Activated naive CD8-positive, alpha-beta T cell treated with anti-CD3 and anti-CD28 coated beads, Interleukin-2, amount 50 U/mL, for 24 hours (primary cell): Measurements from ENCODE around the gene SLC35F3.

Experiments
- ATAC-seq: fragments of 150-1000 bp; cut with Tn5 transposase; one replicate; pipeline ENCODE4 v1.10.0; 2021
- DNase-seq: peaks from one replicate; pipeline ENCODE4 v3.0.0; 2021
- H3K27ac Mint-ChIP-seq: one replicate; pipeline ENCODE4 v1.8.0; 2021; ENCODE audit warnings: mild to moderate bottlenecking, mixed read lengths
- H3K27me3 Mint-ChIP-seq: one replicate; pipeline ENCODE4 v1.8.0; 2021; ENCODE audit warnings: mixed read lengths
- H3K36me3 Mint-ChIP-seq: one replicate; pipeline ENCODE4 v1.8.0; 2021; ENCODE audit warnings: low read depth, mixed read lengths
- H3K4me1 Mint-ChIP-seq: one replicate; pipeline ENCODE4 v1.8.0; 2021; ENCODE audit warnings: mixed read lengths
- H3K4me3 Mint-ChIP-seq: one replicate; pipeline ENCODE4 v1.8.0; 2021; ENCODE audit warnings: mild to moderate bottlenecking, moderate library complexity, mixed read lengths
- H3K9me3 Mint-ChIP-seq: one replicate; pipeline ENCODE4 v1.8.0; 2021; ENCODE audit warnings: mixed read lengths

The SLC35F3 gene

DNA sequence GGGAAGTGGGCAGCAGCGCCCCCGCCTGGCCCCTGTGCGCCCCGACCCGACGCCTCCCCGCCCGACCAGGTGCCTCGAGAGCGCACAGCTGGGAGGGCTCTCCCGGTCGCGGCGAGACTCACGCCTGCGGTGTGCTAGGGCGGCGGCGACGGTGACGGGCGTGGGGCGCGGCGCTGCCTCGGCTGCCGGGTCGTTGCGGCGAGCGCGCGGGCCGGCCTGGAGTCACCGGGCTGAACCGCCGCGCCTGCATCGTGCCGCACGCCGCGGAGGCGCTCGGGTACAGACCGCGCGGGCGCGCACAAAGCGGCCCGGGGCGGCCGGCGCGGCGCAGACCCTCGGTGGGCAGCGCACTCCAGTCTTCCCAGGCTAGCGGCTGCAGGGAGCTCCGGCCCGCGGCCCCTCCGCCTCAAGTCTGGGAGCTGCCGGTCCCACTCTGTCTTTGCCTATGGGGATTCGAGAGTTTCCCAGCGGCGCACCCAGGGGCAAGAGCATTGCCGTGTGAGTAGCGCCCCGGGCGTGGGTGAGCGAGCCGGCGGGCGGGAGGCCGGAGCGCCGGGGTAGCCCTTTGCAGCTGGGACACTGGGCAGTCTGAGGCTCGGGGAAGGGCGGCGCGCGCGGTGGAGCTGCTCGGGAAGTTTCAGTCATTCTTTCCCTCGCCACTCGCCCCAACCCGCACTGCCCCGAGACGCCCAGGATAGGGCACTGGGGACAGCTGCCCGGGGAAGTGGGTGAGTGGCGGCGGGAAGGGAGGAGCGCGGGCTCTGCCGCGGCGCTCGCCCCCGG lies at the start of gene SLC35F3:
Gene SLC35F3, plus strand, starts transcription at position 44 of the 783 bp plus-strand sequence.
- ATAC-seq (no peak), DNase-seq (peak; percentile 7)
- no peaks in the 10 kb centered on the region for H3K9me3 Mint-ChIP-seq
- peaks cover 45% of the 10 kb centered on the region for H3K27me3 Mint-ChIP-seq
- H3K4me1 Mint-ChIP-seq, result peaks cover 2% of the 10 kb centered on the region
- H3K27ac Mint-ChIP-seq, result no peak within 1 kb of the TSS
- no peak within 1 kb of the TSS for H3K4me3 Mint-ChIP-seq
- peaks cover 2% of the 10 kb centered on the region for H3K36me3 Mint-ChIP-seq

- H3K27ac Mint-ChIP-seq, result no peak overlapping the region
- H3K4me3 Mint-ChIP-seq, result no peak overlapping the region
- no peaks in the 10 kb centered on the region for H3K27me3 Mint-ChIP-seq
- ATAC-seq (no peak), DNase-seq (no peak)
- H3K36me3 Mint-ChIP-seq, result no peaks in the 10 kb centered on the region
- no peaks in the 10 kb centered on the region for H3K4me1 Mint-ChIP-seq
- H3K9me3 Mint-ChIP-seq, result peaks cover 5% of the 10 kb centered on the region
These were observed 45.0 kb upstream of the SLC35F3 start for GRCh38 chr1:233859446-233859845.

DNA sequence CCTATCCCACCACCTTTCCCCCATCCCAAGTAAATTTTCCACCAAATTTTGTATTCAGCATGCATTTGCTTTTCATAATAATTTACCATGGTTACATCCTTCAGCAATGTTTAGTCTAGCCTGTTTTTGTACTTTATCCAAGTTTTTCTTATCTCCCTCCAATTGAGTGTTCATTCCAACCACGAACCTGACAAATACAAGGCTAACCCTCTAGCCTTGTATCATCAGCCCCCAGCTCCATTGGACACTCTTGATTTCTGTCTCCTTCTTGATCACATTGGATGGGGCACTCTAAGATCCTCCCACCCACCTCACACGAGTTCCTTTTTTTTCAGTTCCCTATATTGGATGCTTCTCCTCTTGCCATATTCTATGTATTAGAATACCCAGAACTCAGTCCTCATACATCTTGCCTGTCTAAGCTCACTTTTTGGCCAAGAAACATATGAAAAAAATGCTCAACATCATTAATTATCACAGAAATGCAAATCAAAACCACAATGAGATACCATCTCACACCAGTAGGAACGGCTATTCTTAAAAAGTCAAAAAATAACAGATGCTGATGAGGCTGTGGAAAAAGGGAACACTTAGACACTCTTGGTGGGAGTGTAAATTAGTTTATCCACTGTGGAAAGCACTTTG lies 40.5 kb upstream of the SLC35F3 start:
- H3K27me3 Mint-ChIP-seq, result no peaks in the 10 kb centered on the region
- no peaks in the 10 kb centered on the region for H3K36me3 Mint-ChIP-seq
- peaks cover 19% of the 10 kb centered on the region for H3K9me3 Mint-ChIP-seq
- no peak overlapping the region for H3K4me3 Mint-ChIP-seq
- H3K27ac Mint-ChIP-seq, result no peak overlapping the region
- H3K4me1 Mint-ChIP-seq, result no peaks in the 10 kb centered on the region
- no peak for ATAC-seq
- DNase-seq, result no peak

- DNase-seq, result no peak
- H3K27ac Mint-ChIP-seq, result no peak overlapping the region
- no peak overlapping the region for H3K4me3 Mint-ChIP-seq
- H3K9me3 Mint-ChIP-seq, result peaks cover 22% of the 10 kb centered on the region
- ATAC-seq, result no peak
- no peaks in the 10 kb centered on the region for H3K27me3 Mint-ChIP-seq
- H3K36me3 Mint-ChIP-seq, result no peaks in the 10 kb centered on the region
- no peaks in the 10 kb centered on the region for H3K4me1 Mint-ChIP-seq
These were observed 39.9 kb upstream of the SLC35F3 start for GRCh38 chr1:233864578-233864977.

DNA sequence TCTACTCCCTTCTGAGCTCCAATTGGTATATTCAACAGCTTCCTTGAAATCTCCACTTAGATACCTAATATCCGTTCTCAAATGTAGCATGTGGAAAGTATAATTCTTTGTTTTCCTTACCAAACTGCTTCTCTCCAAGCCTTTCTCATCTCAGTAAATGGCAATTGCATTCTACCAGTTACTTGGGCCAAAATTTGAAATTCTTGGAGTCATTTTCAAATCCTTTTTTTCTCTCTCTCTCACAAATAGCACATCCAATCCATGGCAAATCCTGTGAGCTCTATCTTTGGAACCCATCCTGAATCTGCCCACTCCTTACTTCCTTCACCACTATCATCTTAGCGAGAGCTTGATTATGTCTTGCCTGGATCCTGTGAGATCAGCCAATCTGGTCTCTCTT lies 39.3 kb upstream of the SLC35F3 start:
- H3K27ac Mint-ChIP-seq, result no peak overlapping the region
- H3K36me3 Mint-ChIP-seq, result no peaks in the 10 kb centered on the region

GRCh38 chr1:233865902-233866301 lies 38.6 kb upstream of the SLC35F3 start:
- Mint-ChIP-seq H3K4me3 (no peak overlapping the region), H3K27me3 (peaks cover 2% of the 10 kb centered on the region), H3K27ac (no peak overlapping the region), H3K9me3 (peaks cover 22% of the 10 kb centered on the region), H3K4me1 (no peaks in the 10 kb centered on the region), H3K36me3 (no peaks in the 10 kb centered on the region)
- no peak for ATAC-seq
- DNase-seq, result no peak

More for the DNA sequence above, 39.3 kb upstream of the SLC35F3 start:
- Mint-ChIP-seq H3K4me1 (no peaks in the 10 kb centered on the region), H3K9me3 (peaks cover 22% of the 10 kb centered on the region), H3K4me3 (no peak overlapping the region), H3K27me3 (peaks cover 2% of the 10 kb centered on the region)
- no peak for DNase-seq
- ATAC-seq, result no peak

DNA sequence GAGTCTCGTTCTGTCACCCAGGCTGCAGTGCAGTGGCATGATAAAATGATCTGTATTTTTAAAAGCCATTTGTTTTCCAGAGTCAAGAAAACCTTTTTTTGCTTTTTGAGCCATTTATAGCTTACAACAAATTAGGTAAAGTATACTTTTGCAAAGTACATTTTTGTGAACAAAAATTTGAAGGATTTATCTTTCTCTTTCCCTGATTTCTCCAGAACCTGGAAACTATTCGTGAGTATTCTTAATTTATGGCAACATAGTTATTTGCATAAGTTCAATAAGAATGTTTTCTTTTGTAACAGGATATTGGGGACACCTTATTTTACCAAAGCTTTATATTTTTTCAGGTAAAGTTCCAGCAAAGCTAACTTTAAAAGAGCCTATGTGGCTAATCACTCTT lies 37.4 kb upstream of the SLC35F3 start:
- Mint-ChIP-seq H3K27me3 (peaks cover 2% of the 10 kb centered on the region), H3K36me3 (no peaks in the 10 kb centered on the region), H3K27ac (no peak overlapping the region)

DNA sequence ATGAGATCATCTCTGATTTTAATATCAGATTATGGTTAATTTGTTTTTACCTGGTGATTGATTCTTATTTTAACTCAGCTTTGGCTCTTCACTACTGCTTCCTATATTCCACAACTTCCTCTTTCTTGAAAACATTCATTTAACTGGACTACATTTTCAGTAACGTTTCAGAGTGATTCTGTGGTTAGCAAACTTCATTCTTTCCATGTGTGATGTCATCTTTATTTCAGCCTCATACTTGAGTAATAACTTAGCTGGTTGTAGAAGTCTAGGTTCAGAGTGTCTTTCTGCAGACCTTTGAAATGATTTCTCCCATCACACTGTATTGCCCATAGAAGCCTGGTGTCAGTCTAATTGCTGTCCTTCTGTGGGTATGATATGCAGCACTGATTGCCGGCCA lies 36.0 kb upstream of the SLC35F3 start:
- peaks cover 22% of the 10 kb centered on the region for H3K9me3 Mint-ChIP-seq
- H3K27ac Mint-ChIP-seq, result no peak overlapping the region
- no peak overlapping the region for H3K4me3 Mint-ChIP-seq
- no peaks in the 10 kb centered on the region for H3K4me1 Mint-ChIP-seq
- ATAC-seq (peak; percentile 24), DNase-seq (no peak)
- H3K36me3 Mint-ChIP-seq, result no peaks in the 10 kb centered on the region
- peaks cover 5% of the 10 kb centered on the region for H3K27me3 Mint-ChIP-seq

More for the DNA sequence above, 37.4 kb upstream of the SLC35F3 start:
- peaks cover 22% of the 10 kb centered on the region for H3K9me3 Mint-ChIP-seq
- H3K4me3 Mint-ChIP-seq, result no peak overlapping the region
- DNase-seq, result no peak
- no peak for ATAC-seq
- no peaks in the 10 kb centered on the region for H3K4me1 Mint-ChIP-seq

GRCh38 chr1:233869680-233870079 lies 34.8 kb upstream of the SLC35F3 start:
- H3K36me3 Mint-ChIP-seq, result no peaks in the 10 kb centered on the region
- DNase-seq, result no peak
- H3K27ac Mint-ChIP-seq, result no peak overlapping the region
- no peak for ATAC-seq
- peaks cover 7% of the 10 kb centered on the region for H3K27me3 Mint-ChIP-seq
- H3K9me3 Mint-ChIP-seq, result peaks cover 17% of the 10 kb centered on the region
- no peaks in the 10 kb centered on the region for H3K4me1 Mint-ChIP-seq
- no peak overlapping the region for H3K4me3 Mint-ChIP-seq

DNA sequence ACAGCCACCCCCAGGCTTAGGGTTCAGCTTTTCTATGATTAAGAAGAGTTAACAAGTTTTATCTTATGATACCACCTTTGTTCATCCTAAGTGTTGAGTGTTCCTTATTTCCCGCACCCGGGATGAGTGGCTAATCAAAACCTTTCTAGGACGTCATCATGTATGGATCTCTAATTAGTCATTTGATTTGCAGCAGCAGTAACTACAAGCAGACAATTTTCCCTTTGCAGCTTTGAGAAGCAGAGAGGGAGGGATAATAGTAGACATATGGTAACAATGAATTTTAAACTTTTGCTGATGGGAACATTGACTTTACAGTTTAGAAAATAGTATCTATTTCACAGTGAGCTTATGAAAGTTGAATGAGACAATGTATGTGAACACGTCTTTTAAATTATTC lies 30.8 kb upstream of the SLC35F3 start:
- Mint-ChIP-seq H3K9me3 (peaks cover 3% of the 10 kb centered on the region), H3K4me3 (no peak overlapping the region), H3K4me1 (no peaks in the 10 kb centered on the region)

GRCh38 chr1:233879841-233880240 lies 24.6 kb upstream of the SLC35F3 start:
- Mint-ChIP-seq H3K4me1 (no peaks in the 10 kb centered on the region), H3K27me3 (peaks cover 3% of the 10 kb centered on the region), H3K36me3 (no peaks in the 10 kb centered on the region), H3K27ac (no peak overlapping the region), H3K9me3 (peaks cover 9% of the 10 kb centered on the region), H3K4me3 (no peak overlapping the region)
- DNase-seq (no peak), ATAC-seq (no peak)

More for the DNA sequence above, 30.8 kb upstream of the SLC35F3 start:
- ATAC-seq, result no peak
- peaks cover 7% of the 10 kb centered on the region for H3K27me3 Mint-ChIP-seq
- no peak overlapping the region for H3K27ac Mint-ChIP-seq
- no peaks in the 10 kb centered on the region for H3K36me3 Mint-ChIP-seq
- DNase-seq, result no peak

- ATAC-seq, result no peak
- Mint-ChIP-seq H3K4me1 (no peaks in the 10 kb centered on the region), H3K27ac (no peak overlapping the region), H3K4me3 (no peak overlapping the region), H3K27me3 (peaks cover 7% of the 10 kb centered on the region), H3K36me3 (no peaks in the 10 kb centered on the region), H3K9me3 (peaks cover 21% of the 10 kb centered on the region)
- no peak for DNase-seq
These were observed 20.8 kb upstream of the SLC35F3 start for GRCh38 chr1:233883671-233884070.

DNA sequence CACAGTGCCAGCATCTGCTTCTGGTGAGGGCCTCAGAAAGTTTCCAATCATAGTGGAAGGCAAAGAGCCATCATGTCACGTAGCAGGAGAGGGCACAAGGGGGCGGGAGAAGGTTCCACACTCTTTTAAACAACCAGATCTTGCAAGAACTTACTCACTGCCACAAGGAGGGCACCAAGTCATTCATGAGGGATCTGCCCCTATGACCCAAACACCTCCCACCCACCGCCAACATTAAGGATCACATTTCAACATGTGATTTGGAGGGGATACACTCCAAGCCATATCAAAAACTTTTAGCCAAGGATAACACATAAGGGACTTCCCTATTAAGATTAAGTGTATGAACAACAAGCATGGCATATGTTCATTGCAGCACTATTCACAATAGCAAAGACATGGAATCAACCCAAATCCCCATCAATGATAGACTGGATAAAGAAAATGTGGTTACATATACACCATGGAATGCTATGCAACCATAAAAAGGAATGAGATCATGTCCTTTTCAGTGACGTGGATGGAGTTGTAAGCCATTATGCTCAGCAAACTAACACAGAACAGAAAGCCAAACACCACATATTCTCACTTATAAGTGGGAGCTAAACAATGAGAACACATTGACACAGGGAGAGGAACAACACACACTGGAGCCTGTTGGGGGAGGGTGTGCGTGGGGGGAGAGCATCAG lies 19.9 kb upstream of the SLC35F3 start:
- ATAC-seq, result no peak
- DNase-seq, result no peak
- Mint-ChIP-seq H3K9me3 (peaks cover 30% of the 10 kb centered on the region), H3K27ac (no peak overlapping the region), H3K4me1 (no peaks in the 10 kb centered on the region), H3K36me3 (peaks cover 2% of the 10 kb centered on the region), H3K27me3 (peaks cover 7% of the 10 kb centered on the region), H3K4me3 (no peak overlapping the region)

DNA sequence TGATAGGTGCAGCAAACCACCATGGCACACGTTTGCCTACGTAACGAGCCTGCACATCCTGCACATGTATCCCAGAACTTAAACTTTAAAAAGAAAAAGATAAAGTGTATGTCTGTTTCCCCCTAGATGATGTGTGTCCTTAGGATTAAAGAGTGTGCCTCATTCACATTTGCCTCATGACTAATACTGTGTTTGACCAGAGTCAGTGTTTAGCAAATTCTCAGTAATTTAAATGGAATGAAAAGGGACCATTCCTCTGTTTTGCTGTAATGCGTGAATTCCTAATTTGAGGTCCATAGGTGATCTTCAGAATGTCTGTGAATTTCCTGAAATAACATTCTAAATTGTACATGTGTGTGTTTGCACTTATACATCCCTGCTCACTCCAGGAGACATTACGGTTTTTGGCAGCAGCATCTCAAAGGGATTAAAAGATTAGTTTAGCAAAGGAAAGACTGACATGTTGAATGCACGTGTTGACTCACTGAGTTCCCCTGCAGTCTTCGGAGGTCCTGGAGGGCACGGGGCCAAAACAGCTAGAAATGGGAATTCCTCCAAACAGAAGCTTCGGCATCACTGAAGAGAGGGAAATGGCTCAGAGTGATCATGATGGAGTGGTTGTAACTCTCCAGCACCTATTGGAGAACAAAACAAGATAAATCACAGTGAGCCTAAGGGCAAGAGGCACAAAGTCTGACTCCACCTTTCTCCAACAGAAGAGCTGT lies 19.1 kb upstream of the SLC35F3 start:
- Mint-ChIP-seq H3K27me3 (peaks cover 7% of the 10 kb centered on the region), H3K4me1 (no peaks in the 10 kb centered on the region), H3K36me3 (peaks cover 2% of the 10 kb centered on the region), H3K9me3 (peaks cover 29% of the 10 kb centered on the region), H3K27ac (no peak overlapping the region), H3K4me3 (no peak overlapping the region)
- no peak for DNase-seq
- ATAC-seq, result no peak
